Heart left ventricle (tissue), 13 donors: Measurements from ENCODE around the gene NDEL1.

Source experiments
- CTCF ChIP-seq, 12 donors: fragments of 200-600 bp; sonication (generic) in 4 of 12; IDR thresholded peaks; one replicate each; pipeline versions ENCODE4 v1.5.0 to v1.8.0; 2018 to 2022; ENCODE audit warnings: antibody characterized with exemption in 12 of 12, mild to moderate bottlenecking in 5 of 12
- POLR2A ChIP-seq, 2 donors: fragments of 450-650 bp; IDR thresholded peaks; one replicate each; pipeline ENCODE4 v1.6.1; 2017; ENCODE audit warnings: antibody characterized with exemption in 2 of 2, mild to moderate bottlenecking in 2 of 2, moderate library complexity in 2 of 2
- donor health status: ischemic (EF 13 %, LVEDD 7.1; RV severe dilation, severe dysfunction).
- donor health status: DM: no; HTN: yes; CAD: no.
- donor health status: DM: no; HTN: no; CAD: no.
- donor health status: ischemic (EF 25% LVEDD 6.9; RV normal size, moderate dysfunction).
- donor health status: ischemic (EF 25% LVEDD 5.7; RV mildly dilated, moderate dysfunction).
- donor health status: ischemic (EF 35%, LVEDD 5.7; RV mildly dilated, moderate dysfunction).
- donor health status: nonischemic (EF 11% LVEDD 7.7; RV severe dilation, severe dysfunction).
- donor health status: DM: yes; HTN: yes; CAD: no.
- donor health status: PGD.
- donor health status: ischemic (EF 29% LVEDD 5.4; RV normal size, mild dysfunction).
- donor health status: nonischemic (EF 23%, LVEDD 6.1; RV moderate dilation, normal function).

- TF ChIP-seq POLR2A (IDR thresholded peaks at IDR 0.05) = no peak
- TF ChIP-seq CTCF (IDR thresholded peaks at IDR 0.05) = no peak
These were observed 63.5 kb downstream of the NDEL1 start for GRCh38 chr17:8499171-8499570.
